ENCODE measurements around the gene XXYLT1.

Gene XXYLT1

DNA sequence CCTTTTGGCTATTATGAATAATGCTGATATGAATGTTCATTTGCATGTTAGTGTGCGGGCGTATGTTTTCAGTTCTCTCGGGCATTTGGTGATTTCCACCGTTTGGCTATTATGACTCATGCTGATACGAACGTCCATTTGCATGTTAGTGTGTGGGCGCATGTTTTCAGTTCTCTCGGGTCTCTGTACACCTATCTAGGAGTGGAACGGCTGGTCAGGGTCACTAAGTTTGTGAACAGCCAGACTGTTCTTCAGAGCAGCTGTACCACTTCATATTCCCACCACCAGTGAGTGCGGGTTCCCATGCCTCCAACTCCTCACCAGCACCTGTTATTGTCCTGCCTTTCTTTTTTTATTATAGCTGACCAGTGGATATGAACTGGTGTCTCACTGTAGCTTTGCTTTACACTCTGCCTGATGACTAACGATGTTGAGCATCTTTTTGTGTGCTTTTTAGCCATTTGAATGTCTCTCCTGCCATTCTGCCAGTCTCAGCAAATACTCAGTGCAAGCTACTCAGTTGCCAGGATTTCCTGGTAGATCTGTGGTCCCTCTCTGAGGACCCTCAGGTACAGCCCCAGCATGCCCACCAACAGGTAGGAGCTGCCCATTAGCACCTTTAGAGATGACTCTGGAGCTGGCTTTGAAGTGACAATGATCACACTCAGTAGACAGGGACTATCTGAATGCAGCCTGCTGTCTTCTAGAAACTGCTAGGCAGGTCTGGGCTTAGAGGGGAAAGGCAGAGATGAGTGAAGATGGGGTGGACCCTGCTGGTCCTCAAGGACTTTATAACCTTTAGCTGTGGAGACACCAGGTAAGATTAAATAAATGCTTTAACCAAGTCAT is 141.1 kb downstream of the XXYLT1 start:
- DNase-seq (ENCODE audit: low spot score) = no peak

DNA sequence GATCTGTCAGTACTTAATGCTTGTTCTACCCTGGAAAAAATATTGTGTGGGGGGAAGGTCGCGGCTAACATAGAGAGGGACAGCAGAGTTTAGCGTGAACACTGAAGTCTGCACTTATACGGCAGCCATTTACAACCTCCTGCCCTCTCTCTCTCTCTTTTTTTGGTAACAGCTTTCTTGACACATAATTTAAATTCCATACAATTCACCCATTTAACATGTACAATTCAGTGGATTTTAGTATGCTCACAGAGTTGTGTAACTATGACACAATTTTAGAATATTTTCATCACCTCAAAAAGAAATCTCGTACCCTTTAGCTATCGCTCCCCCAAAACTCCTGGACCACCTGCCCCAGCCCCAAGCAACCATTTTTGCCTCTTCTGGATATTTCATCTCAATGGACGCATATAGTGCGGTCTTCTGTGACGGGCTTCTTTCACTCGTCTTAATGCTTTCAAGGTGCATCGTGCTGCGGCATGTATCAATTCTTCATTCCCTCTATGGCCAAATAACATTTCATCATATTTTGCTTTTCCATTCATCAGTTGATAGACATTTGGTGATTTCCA is 141.8 kb downstream of the XXYLT1 start:
- no peak for DNase-seq (ENCODE audit: low spot score)

DNA sequence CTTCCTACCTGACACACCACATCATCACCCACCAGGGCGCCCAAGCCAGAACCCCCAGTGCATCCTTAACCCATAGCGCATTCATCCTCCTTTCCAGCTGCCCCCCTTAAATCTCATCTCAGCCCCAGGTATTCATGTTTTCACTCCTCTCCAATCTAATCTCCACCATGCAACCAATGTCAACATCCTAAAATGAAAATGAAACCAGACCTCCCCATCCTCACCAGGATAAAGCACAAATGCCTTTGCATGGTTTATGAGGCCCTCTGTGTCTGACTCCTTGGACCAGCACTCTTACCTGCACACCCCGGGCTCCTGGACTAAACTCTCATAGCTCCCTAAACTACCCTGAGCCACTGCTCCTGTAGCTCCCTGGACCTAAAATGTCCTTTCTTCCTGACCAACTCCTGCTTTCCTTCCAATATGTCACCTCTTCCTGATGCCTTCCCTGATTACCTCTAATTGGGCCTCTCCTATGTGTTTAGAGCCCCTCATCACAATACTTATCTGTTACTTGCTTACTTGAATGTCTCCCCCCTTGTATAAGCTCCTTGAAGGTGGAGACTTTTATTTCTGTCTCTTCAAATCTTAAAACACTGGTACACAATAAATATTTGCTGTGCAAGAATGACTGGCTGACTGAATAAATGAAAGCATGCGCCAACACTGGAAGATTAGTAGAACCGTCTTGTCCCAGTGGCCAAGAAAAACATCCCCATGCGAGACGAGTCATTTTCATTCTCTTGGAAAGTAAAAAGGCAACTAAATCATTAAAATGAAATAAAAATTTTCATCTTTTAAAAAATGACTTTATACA is 142.5 kb downstream of the XXYLT1 start:
- no peak for DNase-seq (ENCODE audit: low spot score)

DNA sequence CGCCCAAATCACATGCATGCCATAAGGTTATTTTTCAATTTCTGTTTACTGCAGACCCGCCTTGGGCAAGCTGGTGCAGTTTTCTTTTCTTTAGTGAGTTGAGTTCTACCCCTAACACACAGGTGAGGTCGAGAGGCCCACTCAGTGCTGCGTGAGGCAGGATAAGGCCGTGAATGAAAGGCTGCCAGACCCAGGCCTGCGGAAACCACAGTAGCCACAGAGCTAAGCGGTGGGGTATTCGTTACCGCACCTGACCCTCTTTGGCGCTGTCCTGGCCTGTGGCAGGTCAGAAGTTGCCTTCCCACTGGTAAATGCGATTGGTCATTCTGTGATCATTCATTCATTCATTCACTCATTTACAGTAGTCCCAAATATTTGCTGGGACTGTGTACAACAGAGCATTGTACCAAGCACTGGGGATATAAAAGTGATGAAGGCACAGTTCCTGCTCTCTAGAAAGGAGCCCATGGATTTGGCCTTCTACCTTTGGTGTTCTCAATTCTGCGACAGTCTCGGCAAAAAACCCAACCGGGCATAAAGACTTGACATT is 144.8 kb downstream of the XXYLT1 start:
- DNase-seq (ENCODE audit: low spot score) = no peak

DNA sequence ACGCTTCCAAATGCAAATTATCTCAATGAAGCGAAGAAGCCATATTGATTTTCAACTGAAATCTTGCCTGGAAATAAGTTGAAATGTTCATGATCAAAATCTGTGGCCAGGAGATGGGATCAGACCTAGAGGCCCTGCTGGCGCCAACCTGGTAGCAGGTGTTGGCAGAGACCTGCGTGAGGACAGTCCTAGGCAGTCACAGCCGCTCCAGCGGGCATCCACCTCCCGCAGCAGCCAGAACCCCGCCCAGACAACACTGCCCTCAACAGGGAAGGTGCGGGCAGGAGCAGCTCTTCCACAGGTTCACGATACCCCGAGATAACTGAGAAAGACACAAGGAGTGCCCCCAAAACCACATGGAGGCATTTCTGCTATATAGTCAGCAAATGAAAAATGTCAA is 145.3 kb downstream of the XXYLT1 start:
- DNase-seq (ENCODE audit: low spot score) = no peak

DNA sequence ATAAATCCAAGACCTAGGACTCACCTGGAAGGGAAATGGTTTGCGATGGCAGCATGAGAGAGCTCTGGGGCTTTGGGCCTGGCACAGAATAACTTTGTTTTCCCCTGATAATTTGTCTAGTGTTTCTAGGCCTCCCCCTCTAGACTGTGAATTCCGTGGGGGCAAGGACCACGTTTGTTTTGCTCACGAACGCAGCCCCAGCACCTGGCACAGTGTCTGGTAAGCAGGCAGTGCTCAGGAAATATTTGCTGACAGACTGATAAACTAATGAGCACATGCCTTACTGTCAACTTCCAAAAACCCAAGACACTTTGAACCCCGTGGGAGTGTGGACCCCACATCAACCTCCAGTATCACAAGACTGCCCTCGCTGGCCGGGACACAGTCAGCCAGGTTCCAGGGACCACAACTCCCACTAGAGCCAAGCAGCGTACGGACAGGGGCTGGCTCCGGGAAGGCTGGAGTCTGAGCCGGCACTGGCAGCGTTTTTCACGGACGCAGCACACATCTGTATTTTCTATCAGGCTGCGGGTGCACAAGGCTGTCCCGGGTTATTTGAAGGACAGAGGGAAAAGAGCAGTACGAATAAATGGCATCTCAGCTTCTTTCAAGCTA is 146.5 kb downstream of the XXYLT1 start:
- no peak for DNase-seq (ENCODE audit: low spot score)

DNA sequence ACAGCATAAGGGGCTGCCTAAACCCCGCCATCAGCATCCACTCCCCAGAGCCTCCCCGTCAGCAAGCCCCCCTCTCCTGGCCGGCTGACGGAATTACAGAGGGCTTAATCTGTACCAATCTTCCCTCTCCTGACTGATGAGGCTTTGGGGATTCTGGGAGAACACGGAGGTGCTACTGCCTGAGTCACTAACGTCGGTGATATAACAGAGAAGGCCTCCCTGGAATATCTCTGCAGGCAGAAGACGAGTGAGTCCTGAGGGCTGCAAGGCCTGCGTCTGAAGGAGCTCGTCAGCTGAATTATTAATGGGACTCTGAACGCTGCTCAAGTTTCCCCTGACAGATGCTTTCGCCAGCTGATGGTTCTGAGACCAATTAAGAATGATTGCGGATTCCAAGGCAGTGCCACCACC is 147.7 kb downstream of the XXYLT1 start:
- DNase-seq (ENCODE audit: low spot score) = no peak

DNA sequence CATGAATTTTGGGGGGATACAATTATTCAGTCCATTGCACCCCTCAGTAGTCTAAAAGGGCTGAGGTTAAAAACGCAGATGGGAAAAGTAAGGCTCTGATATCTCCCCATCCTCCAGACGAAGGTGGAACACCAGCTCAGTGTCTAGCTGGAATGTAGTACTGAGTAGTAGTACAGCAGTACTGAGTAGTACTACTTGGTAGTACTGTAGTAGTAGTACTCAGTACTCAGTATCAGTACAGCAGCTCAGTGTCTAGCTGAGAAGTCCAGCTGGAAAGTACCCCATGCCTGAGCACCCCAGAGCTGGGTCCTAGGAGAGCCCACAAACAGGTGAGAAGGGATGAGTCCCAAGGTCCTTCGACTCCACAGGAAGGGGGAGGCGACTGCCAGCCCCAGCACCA is 148.7 kb downstream of the XXYLT1 start:
- no peak for DNase-seq (ENCODE audit: low spot score)

DNA sequence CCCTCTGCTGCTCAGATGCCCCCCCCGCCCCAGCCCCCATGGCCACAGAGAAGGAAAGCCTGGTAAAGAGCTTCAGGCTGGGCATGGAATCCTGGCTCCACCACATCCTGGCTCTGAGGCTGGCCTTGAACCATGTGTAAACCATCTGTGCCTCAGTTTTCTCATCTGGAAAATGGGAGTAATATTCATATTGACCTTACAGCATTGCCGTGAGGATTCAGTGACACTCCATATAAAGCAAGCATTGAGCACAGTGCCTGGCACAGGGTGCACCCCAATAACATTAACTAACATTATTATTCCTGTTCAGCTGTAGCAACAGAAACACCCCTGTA is 150.7 kb downstream of the XXYLT1 start:
- DNase-seq (ENCODE audit: low spot score) = no peak

DNA sequence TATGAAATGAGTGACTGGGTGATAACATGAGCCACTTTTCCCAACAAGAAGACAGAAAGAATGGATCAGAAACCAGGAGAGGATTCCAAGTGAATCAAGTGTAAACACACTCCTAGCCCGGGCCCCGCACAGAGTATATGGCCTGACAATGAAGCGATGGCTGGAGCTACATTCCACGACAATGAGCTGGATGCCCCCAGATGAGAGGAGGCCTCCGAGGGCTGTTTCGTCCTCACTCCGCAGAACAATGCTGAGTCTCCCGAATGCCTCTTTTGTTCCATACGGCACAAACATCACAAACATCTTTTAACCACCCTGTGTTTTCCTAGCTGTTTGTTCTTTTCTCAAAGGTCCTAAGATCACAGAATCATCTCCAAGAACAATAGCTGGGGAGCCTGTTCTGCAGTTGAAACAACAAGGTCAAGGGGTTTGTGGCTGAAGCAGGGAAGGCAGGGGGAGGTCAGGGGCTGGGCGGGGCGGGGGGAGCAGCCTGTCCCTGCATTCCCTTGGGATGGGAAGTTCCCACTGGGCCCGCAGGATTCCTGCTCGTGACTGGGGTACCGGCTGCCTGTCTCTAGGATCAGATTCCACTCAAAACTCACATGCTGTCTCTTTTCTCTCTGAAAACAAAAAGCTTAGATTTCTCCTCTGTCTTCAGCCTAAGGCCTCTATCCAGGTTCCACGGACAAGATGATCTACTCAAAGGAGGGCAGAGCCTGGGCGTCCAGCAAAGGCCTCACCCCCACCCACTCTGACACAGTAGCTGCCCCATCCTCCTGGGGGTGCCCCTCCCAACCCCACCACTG is 151.3 kb downstream of the XXYLT1 start:
- DNase-seq (ENCODE audit: low spot score) = peak; percentile 27

DNA sequence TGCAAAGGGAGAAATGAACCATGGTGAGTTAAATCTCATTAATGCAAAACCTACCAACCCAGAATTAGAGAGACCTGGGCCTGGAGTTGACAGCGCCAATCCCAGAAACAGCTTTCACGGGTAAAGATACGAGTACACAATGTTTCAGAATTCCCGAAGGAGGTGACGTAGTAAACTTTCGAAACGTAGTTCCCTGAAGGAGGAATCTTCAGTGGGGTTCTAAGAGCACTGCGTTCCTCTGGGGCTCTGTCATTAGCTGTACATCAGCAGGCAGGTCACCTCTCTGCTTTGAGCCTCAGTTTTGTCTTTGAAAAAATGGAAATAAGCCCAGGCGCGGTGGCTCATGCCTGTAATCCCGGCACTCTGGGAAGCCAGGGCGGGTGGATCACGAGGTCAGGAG is 152.3 kb downstream of the XXYLT1 start:
- DNase-seq (ENCODE audit: low spot score) = no peak

DNA sequence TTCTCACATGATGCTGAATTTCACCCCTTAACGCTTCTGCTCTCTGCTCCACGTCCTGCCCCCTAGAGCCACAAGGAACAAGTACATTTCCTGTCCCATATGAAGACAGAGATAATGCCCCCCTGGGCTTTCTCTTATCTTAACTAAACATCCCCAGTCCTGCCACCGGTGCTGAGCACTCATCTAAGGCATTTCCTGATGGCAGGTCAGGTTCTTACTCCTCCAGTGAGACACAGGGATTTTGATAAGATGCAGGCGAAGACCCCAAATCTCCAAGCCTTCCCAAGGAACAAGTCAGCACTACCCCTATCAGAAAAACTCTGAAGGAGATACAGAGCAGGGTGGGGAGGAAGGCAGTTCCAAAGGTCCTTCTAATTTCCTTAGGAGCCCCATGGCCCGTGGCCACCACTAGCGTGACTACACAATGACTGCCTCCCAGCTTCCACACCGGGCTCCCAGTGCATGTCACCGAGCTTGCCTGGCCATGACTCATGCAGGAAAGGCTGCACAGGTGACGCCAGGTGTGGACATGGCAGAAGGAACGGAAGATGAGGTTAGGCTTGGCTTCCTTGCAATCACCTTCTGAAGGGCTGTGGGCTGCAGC is 152.9 kb downstream of the XXYLT1 start:
- DNase-seq (ENCODE audit: low spot score) = no peak

DNA sequence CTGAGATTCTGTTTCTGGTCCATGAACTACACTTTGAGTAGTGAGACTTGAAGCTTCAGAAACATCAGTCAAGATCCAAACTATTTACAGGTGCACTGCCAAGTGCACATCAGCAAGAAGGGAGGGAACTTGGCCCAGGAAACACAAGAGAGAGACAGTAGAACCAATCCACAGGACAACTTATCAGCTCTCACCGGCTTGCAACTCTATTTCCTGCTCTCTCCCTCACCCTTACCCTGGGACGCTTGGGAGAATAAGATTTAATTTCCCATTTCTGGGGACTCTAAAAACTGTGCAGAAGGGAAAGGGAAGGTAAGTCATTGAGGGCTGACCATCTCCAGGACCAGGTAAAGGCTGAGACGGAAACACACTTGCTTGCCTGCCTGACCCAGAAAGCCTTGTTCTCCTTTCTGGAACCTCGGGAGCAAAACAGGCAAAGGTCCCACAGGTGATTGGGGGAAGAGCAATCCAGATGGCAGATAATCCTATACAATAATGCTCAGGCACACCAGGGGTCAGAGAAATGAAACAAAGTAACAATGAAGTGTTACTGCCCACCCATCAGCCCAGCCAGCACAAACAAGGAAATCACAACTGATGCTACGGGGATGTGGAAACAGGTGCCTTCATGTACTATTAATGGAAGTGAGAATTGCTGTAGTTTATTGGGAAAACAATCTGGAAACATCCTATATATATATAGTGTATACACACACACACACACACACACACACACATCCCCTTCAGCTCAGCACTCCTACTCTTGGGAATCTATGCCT is 154.4 kb downstream of the XXYLT1 start:
- DNase-seq (ENCODE audit: low spot score) = no peak

DNA sequence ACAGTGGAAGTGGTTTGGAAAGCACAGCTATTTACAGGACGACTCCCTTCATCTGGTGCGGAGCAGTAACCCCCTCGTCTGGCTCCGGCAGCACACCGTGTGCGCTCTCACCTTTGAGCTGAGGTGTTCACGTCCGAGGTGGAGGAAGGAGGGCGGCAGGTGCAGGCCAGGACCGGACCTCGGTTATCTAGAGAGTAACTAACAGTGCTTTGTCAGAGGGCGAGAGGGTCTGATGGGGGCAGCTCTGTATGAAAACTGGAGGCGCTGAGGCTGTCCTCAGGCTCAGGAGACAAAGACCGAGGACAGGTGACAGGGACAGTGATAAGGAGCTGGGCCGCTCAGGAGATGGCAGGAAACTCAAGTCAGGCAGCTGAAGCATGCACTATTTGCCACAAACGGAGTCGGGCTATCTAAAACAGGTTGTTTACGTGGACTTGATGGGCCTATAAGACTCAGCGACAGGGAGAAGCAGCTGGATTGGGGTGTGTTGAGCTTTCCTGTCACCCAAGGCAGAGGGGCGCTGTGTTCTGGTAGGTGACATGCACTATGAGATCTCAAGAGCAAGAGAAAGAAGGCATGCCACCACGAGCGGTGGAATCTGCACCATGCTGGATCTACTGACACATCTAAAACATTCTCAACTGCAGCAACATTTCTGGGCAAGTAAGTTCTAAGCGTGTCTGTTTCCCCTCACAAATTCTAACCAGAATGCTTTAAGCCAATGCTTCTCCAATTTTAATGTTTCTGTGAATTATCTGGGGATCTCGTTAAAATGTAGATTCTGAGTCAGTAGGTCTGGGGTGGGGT is 155.2 kb downstream of the XXYLT1 start:
- DNase-seq (ENCODE audit: low spot score) = no peak

DNA sequence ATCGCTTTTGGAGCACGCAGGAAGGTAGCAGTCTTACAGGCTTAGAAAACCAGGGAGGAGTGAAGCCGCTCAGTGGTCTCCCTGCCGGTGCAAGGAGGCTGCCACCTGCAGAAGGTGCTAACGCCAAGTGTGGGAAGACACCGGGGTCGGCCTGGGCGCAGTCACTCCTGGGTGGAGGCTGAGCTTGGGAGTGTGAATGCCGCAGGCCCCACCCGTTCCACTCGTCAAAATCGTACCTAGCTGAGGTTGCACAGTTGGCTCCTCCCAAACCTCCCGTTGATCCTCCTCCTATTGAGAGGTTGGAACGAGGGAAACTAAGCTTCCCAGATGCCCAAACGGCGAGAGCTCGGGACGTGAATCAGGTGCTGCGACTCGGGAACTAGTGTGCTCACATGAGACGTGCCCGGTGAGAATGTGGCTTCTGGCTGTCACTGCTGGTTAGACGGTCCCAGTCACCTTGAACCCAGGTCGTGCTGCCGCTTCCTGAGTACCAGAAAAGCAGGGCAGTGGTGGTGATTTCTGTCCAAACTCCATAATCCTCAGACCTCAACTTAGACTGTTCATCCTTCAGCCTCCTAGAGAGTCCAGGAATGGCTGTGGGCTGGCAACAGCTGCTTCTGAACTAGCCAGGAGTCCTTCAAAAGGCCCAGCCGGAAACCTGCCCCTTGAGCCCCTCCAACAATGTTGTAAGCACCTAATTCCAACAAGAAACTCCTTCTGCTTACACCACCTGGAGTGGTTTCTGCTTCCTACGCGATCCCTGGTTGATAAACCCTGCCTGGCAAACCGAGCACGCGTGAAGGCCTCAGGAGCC is 156.0 kb downstream of the XXYLT1 start:
- DNase-seq (ENCODE audit: low spot score) = no peak

DNA sequence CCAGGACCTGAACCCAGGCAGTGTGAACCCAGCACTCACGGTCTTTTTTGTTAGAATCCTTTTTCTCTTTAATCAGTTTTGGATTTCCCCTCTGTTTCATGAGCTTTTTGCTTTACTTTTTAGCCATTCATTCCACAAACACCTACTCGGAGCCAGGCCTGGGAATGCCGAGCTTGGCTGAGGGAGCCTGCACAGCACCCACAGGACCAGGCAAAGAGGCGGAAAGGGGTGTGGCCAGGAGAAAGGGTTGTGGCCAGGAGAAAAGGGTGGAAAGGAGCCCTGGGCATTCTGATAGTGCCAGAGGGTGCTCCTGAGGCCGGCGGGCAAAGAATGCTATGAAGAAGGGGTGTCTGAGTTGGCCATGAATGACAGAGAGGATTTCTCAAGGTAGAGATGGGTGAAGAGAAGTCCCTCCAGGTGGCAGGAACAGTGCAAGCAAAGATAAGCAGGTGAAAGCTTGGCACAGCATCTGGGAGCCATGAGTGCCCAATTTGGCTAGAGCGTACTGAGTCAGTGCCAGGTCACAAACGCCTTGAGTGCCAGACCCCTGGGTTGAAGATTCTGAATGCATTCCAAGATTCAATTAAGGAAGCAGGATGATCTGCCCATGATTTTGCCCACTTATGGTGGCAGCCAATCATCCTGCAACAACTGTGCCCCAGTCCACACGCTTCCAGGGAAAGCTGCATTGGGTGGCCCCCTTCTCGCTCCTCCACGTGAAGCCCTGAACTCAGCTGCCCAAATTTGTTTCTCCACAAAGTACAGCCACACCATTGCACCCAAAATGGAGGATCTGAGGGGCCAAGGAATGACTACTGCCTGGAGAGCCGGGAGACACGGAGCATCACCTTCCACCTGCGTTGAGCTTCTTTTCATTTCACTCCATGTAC is 157.2 kb downstream of the XXYLT1 start:
- DNase-seq (ENCODE audit: low spot score) = no peak

DNA sequence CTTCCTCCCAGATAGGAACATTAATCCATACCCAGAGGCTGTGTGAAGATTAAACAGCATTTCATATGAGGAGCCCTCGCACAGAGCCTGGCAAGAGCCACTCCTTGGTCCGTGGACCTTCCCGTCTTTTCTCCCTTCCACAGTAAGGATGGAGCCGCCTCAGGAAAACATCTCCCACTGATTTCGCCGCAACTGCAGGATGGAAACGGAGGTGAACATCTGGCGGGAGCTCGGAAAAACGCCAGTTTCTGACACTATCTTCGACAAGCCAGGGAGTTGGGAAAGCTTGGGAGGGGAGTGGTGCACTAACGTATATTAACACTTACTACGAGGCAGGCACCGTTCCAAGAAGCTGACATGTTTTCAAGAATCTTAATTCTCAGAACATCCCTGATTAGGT is 157.9 kb downstream of the XXYLT1 start:
- no peak for DNase-seq (ENCODE audit: low spot score)

Data from globus pallidus (tissue), 1 donor.